WTC11 (cell line): Measurements from ENCODE around the gene BOC. TPM values are rescaled to one million over a fixed set of nuclear protein-coding genes. Genes with fewer than 3 reads are reported as not detected.

Source experiments
- ATAC-seq: fragments of 200-7000 bp; cut with Tn5 transposase; 2 replicates; pipeline ENCODE4 v1.10.0; 2021; ENCODE audit warnings: mild to moderate bottlenecking, moderate library complexity
- CTCF ChIA-PET: fragments of 300-600 bp; sonication (Branson Sonifier 250); formaldehyde crosslinking; loops from one replicate; lab custom pipeline; 2021; ENCODE audit warnings: antibody characterized with exemption; lab: Charles Lee
- POLR2A ChIA-PET: fragments of 350-600 bp; sonication (Branson Sonifier 250); formaldehyde crosslinking; loops from one replicate; lab custom pipeline; 2021; ENCODE audit warnings: antibody characterized with exemption; lab: Charles Lee
- DNase-seq: peaks from one replicate; pipeline ENCODE4 v3.0.0; 2021; ENCODE audit warnings: low spot score
- H3K27ac Mint-ChIP-seq: 2 replicates; pipeline ENCODE4 v1.8.0; 2021; ENCODE audit warnings: mixed read lengths
- H3K27me3 Mint-ChIP-seq: 2 replicates; pipeline ENCODE4 v1.8.0; 2021; ENCODE audit warnings: low read depth, mild to moderate bottlenecking, moderate library complexity, mixed read lengths
- H3K36me3 Mint-ChIP-seq: 2 replicates; pipeline ENCODE4 v1.8.0; 2021; ENCODE audit warnings: mixed read lengths
- H3K4me1 Mint-ChIP-seq: 2 replicates; pipeline ENCODE4 v1.8.0; 2022; ENCODE audit warnings: mixed read lengths
- H3K4me3 Mint-ChIP-seq: 2 replicates; pipeline ENCODE4 v1.8.0; 2021; ENCODE audit warnings: mild to moderate bottlenecking, moderate library complexity, mixed read lengths
- H3K9me3 Mint-ChIP-seq: 2 replicates; pipeline ENCODE4 v1.8.0; 2021; ENCODE audit warnings: mixed read lengths
- ARID4B ChIP-seq: sonication (generic); formaldehyde crosslinking; IDR thresholded peaks from 2 replicates; pipeline ENCODE4 v1.8.0; 2023; ENCODE audit warnings: missing genetic modification reagents, mild to moderate bottlenecking, borderline replicate concordance
- ATF6 ChIP-seq: sonication (generic); formaldehyde crosslinking; IDR thresholded peaks from 2 replicates; pipeline ENCODE4 v1.8.1; 2023; ENCODE audit warnings: mild to moderate bottlenecking, missing genetic modification reagents
- CBFB ChIP-seq: sonication (generic); formaldehyde crosslinking; IDR thresholded peaks from 2 replicates; pipeline ENCODE4 v1.8.1; 2022; ENCODE audit warnings: mild to moderate bottlenecking, low read depth, missing genetic modification reagents
- ERG ChIP-seq: fragments of 250-450 bp; sonication (Bioruptor Pico); IDR thresholded peaks from 2 replicates; pipeline ENCODE4 v1.8.0; 2021; ENCODE audit warnings: mild to moderate bottlenecking
- ETV6 ChIP-seq: sonication (generic); formaldehyde crosslinking; IDR thresholded peaks from 2 replicates; pipeline ENCODE4 v1.8.1; 2022; ENCODE audit warnings: mild to moderate bottlenecking, missing genetic modification reagents
- FOXK1 ChIP-seq: sonication (generic); formaldehyde crosslinking; IDR thresholded peaks from 2 replicates; pipeline ENCODE4 v1.8.0; 2022; ENCODE audit warnings: mild to moderate bottlenecking, moderate library complexity, missing genetic modification reagents
- GRHL2 ChIP-seq: fragments of 250-450 bp; sonication (Bioruptor Pico); IDR thresholded peaks from 2 replicates; pipeline ENCODE4 v1.8.0; 2022; ENCODE audit warnings: mild to moderate bottlenecking, moderate library complexity; ENCODE audit not compliant: insufficient replicate concordance, severe bottlenecking
- GTF2I ChIP-seq: fragments of 250-450 bp; sonication (Bioruptor Pico); conservative IDR thresholded peaks from 2 replicates; pipeline ENCODE4 v1.4.0; 2021; ENCODE audit warnings: mild to moderate bottlenecking
- HMGXB4 ChIP-seq: sonication (generic); formaldehyde crosslinking; IDR thresholded peaks from 2 replicates; pipeline ENCODE4 v1.8.1; 2023; ENCODE audit warnings: mild to moderate bottlenecking, moderate library complexity, missing genetic modification reagents
- MAX ChIP-seq: sonication (generic); formaldehyde crosslinking; IDR thresholded peaks from 2 replicates; pipeline ENCODE4 v1.8.0; 2022; ENCODE audit warnings: mild to moderate bottlenecking, missing genetic modification reagents
- MYBL2 ChIP-seq: sonication (generic); formaldehyde crosslinking; IDR thresholded peaks from 2 replicates; pipeline ENCODE4 v1.8.1; 2023; ENCODE audit warnings: mild to moderate bottlenecking, moderate library complexity, missing genetic modification reagents
- NFE2L1 ChIP-seq: sonication (generic); formaldehyde crosslinking; IDR thresholded peaks from 2 replicates; pipeline ENCODE4 v1.8.1; 2023; ENCODE audit warnings: missing genetic modification reagents
- RORB ChIP-seq: fragments of 250-450 bp; sonication (Bioruptor Pico); IDR thresholded peaks from 2 replicates; pipeline ENCODE4 v1.9.0; 2021; ENCODE audit warnings: mild to moderate bottlenecking
- SOX15 ChIP-seq: fragments of 250-450 bp; sonication (Bioruptor Pico); IDR thresholded peaks from 2 replicates; pipeline ENCODE4 v1.9.0; 2021; ENCODE audit warnings: mild to moderate bottlenecking
- SP1 ChIP-seq: sonication (generic); formaldehyde crosslinking; conservative IDR thresholded peaks from 2 replicates; pipeline ENCODE4 v1.8.1; 2022; ENCODE audit warnings: missing genetic modification reagents
- TEAD1 ChIP-seq: sonication (generic); formaldehyde crosslinking; IDR thresholded peaks from 2 replicates; pipeline ENCODE4 v1.8.0; 2022; ENCODE audit warnings: mild to moderate bottlenecking, missing genetic modification reagents
- TEAD4 ChIP-seq: sonication (generic); formaldehyde crosslinking; IDR thresholded peaks from 2 replicates; pipeline ENCODE4 v1.8.0; 2022; ENCODE audit warnings: mild to moderate bottlenecking, missing genetic modification reagents
- ZBTB21 ChIP-seq: sonication (generic); formaldehyde crosslinking; IDR thresholded peaks from 2 replicates; pipeline ENCODE4 v1.8.1; 2023; ENCODE audit warnings: mild to moderate bottlenecking, missing genetic modification reagents, borderline replicate concordance
- ZMAT4 ChIP-seq: fragments of 250-450 bp; sonication (Bioruptor Pico); IDR thresholded peaks from 2 replicates; pipeline ENCODE4 v1.9.0; 2021; ENCODE audit warnings: mild to moderate bottlenecking
- ZNF232 ChIP-seq: sonication (generic); formaldehyde crosslinking; IDR thresholded peaks from 2 replicates; pipeline ENCODE4 v1.8.0; 2022; ENCODE audit warnings: mild to moderate bottlenecking, missing genetic modification reagents
- ZNF396 ChIP-seq: fragments of 250-450 bp; sonication (Bioruptor Pico); IDR thresholded peaks from 2 replicates; pipeline ENCODE4 v1.8.0; 2021; ENCODE audit warnings: mild to moderate bottlenecking, moderate library complexity, borderline replicate concordance
- ZNF425 ChIP-seq: fragments of 250-450 bp; sonication (Bioruptor Pico); conservative IDR thresholded peaks from 2 replicates; pipeline ENCODE4 v1.9.0; 2021; ENCODE audit warnings: mild to moderate bottlenecking
- total RNA-seq: library from RNA; stranded (reverse); gene quantifications from 3 replicates; pipeline ENCODE4 v1.2.3, GENCODE V29; 2021

The BOC gene
- total RNA-seq, 1 experiment from 2014 or later: 8.0 TPM

- peaks cover 17% of the 10 kb centered on the region for H3K4me1 Mint-ChIP-seq
- no peaks in the 10 kb centered on the region for H3K27me3 Mint-ChIP-seq
- POLR2A ChIA-PET: no interaction called here
- CTCF ChIA-PET: interaction anchor here (0.5 to 4.9 kb wide), 13 partner anchors 11 to 226 kb away, joined by 3 to 36 read pairs (median 4); no protein-coding TSS in a partner anchor
- peak; percentile 64 for ATAC-seq
- DNase-seq: no peak
- no peak overlapping the region for H3K4me3 Mint-ChIP-seq
- no peaks in the 10 kb centered on the region for H3K9me3 Mint-ChIP-seq
- TF ChIP-seq TEAD4 (CRISPR knock-in tag) (0 out of 2 replicates have a peak, but pooled peaks have one; percentile 15), GRHL2 (CRISPR knock-in tag) (no peak), ATF6 (CRISPR knock-in tag) (no peak), NFE2L1 (CRISPR knock-in tag) (no peak), GTF2I (no peak)
- TF ChIP-seq, all 79 proteins: peak for 1
- H3K27ac Mint-ChIP-seq: no peak overlapping the region
- H3K36me3 Mint-ChIP-seq: no peaks in the 10 kb centered on the region; the same call in 1 of the 2 replicates
These were observed 66.7 kb downstream of the BOC start for GRCh38 chr3:113277941-113278598.

- TF ChIP-seq ERG (no peak), MYBL2 (CRISPR knock-in tag) (no peak), TEAD1 (CRISPR knock-in tag) (no peak), ZNF425 (CRISPR knock-in tag) (no peak), ZNF232 (CRISPR knock-in tag) (no peak), FOXK1 (CRISPR knock-in tag) (no peak), HMGXB4 (no peak), SP1 (CRISPR knock-in tag) (no peak), ETV6 (no peak), ARID4B (CRISPR knock-in tag) (no peak), ZNF396 (CRISPR knock-in tag) (no peak), ZMAT4 (no peak), ZBTB21 (CRISPR knock-in tag) (no peak), SOX15 (CRISPR knock-in tag) (no peak), MAX (CRISPR knock-in tag) (no peak), RORB (CRISPR knock-in tag) (no peak), CBFB (CRISPR knock-in tag) (no peak)
- ChIA-PET POLR2A (no interaction called here), CTCF (interaction anchor here (0.9 to 4.9 kb wide), 13 partner anchors 10 to 227 kb away, joined by 3 to 36 read pairs (median 4); no protein-coding TSS in a partner anchor)
- Mint-ChIP-seq H3K9me3 (no peaks in the 10 kb centered on the region), H3K27me3 (no peaks in the 10 kb centered on the region), H3K4me1 (peaks cover 17% of the 10 kb centered on the region), H3K4me3 (no peak overlapping the region), H3K27ac (no peak overlapping the region), H3K36me3 (no peaks in the 10 kb centered on the region; the same call in 1 of the 2 replicates)
- DNase-seq (no peak), ATAC-seq (no peak)
These were observed 67.2 kb downstream of the BOC start for GRCh38 chr3:113278599-113278955.
